Muscle of arm (tissue), 12 donors: Measurements from ENCODE around the gene TMEM225B. TPM values are rescaled to one million over a fixed set of nuclear protein-coding genes. Genes with fewer than 3 reads are reported as not detected.
"Not testable (repeated sequence)": the region's sequence is repeated elsewhere in the genome, so short reads cannot be mapped to it uniquely, and the experiment has no call there.

Source experiments
- DNase-seq: peaks from one replicate; pipeline ENCODE4 v3.0.0-alpha.2; 2013
- polyA plus RNA-seq, 12 donors: library from polyadenylated mRNA; unstranded; fragments of 120-200 nt; gene quantifications; one replicate each; pipeline ENCODE4 v1.2.1, GENCODE V29; 2013; ENCODE audit not compliant: insufficient read length in 12 of 12

Gene TMEM225B
- polyA plus RNA-seq, 12 donors: 0.42 to 1.0 (median 0.87) TPM; not detected in 3

DNA sequence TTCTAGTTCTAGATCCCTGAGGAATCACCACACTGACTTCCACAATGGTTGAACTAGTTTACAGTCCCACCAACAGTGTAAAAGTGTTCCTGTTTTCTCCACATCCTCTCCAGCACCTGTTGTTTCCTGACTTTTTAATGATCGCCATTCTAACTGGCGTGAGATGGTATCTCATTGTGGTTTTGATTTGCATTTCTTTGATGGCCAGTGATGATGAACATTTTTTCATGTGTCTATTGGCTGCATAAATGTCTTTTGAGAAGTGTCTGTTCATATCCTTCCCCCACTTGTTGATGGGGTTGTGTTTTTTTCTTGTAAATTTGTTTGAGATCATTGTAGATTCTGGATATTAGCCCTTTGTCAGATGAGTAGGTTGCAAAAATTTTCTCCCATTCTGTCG, 56.6 kb downstream of the TMEM225B start:
- DNase-seq: not testable (repeated sequence)

DNA sequence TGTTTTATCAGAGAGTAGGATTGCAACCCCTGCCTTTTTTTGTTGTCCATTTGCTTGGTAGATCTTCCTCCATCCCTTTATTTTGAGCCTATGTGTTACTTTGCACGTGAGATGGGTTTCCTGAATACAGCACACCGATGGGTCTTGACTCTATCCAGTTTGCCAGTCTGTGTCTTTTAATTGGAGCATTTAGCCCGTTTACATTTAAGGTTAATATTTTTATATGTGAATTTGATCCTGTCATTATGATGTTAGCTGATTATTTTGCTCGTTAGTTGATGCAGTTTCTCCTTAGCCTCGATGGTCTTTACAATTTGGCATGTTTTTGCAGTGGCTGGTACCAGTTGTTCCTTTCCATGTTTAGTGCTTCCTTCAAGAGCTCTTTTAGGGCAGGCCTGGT, 59.8 kb downstream of the TMEM225B start:
- not testable (repeated sequence) for DNase-seq

Other genes with a start within 250 kb of the TMEM225B start
- 10 to 100 TPM in 11 of 12 donors, not detected in 1; 26.8 to 69.4 (median 38.6) TPM for gene ARPC1B, start 223.5 kb upstream of the TMEM225B start, polyA plus RNA-seq
- gene PDAP1, start 189.7 kb upstream of the TMEM225B start, polyA plus RNA-seq: 100 to 1,000 TPM in 8 of 12 donors, 10 to 100 TPM in 3, not detected in 1; 89.0 to 139 (median 109) TPM
- 100 to 1,000 TPM in 2 of 12 donors, 10 to 100 TPM in 9, not detected in 1; 72.5 to 139 (median 77.8) TPM for gene BUD31, start 189.3 kb upstream of the TMEM225B start, polyA plus RNA-seq
- 1 to 10 TPM in 11 of 12 donors, not detected in 1; 2.2 to 7.4 (median 3.7) TPM for gene PTCD1, start 159.5 kb upstream of the TMEM225B start, polyA plus RNA-seq
- 10 to 100 TPM in 11 of 12 donors, not detected in 1; 23.4 to 46.9 (median 31.5) TPM for gene CPSF4, start 159.3 kb upstream of the TMEM225B start, polyA plus RNA-seq
- gene ATP5MF, start 132.1 kb upstream of the TMEM225B start, polyA plus RNA-seq: 100 to 1,000 TPM in 11 of 12 donors, not detected in 1; 332 to 597 (median 369) TPM
- 10 to 100 TPM in 11 of 12 donors, not detected in 1; 15.6 to 59.2 (median 30.3) TPM for gene ZNF789, start 125.4 kb upstream of the TMEM225B start, polyA plus RNA-seq
- gene ZNF394, start 98.0 kb upstream of the TMEM225B start, polyA plus RNA-seq: 10 to 100 TPM in 5 of 12 donors, 1 to 10 TPM in 6, not detected in 1; 8.2 to 47.3 (median 9.8) TPM
- 10 to 100 TPM in 9 of 12 donors, 1 to 10 TPM in 2, not detected in 1; 7.0 to 12.1 (median 11.1) TPM for gene ZKSCAN5, start 93.6 kb upstream of the TMEM225B start, polyA plus RNA-seq
- 10 to 100 TPM in 6 of 12 donors, 1 to 10 TPM in 5, not detected in 1; 9.3 to 12.2 (median 10.5) TPM for gene FAM200A, start 46.2 kb upstream of the TMEM225B start, polyA plus RNA-seq
- gene ZNF655, start 39.6 kb upstream of the TMEM225B start, polyA plus RNA-seq: 10 to 100 TPM in 11 of 12 donors, not detected in 1; 34.5 to 84.8 (median 45.2) TPM
- 10 to 100 TPM in 10 of 12 donors, 1 to 10 TPM in 1, not detected in 1; 9.9 to 26.8 (median 11.0) TPM for gene ZSCAN25, start 18.7 kb downstream of the TMEM225B start, polyA plus RNA-seq
- gene CYP3A5, start 81.7 kb downstream of the TMEM225B start, polyA plus RNA-seq: 10 to 100 TPM in 1 of 12 donors, 1 to 10 TPM in 7, under 1 TPM in 3, not detected in 1; 0.68 to 14.2 (median 1.4) TPM
- 1 to 10 TPM in 4 of 12 donors, under 1 TPM in 5, not detected in 3; 0.24 to 9.4 (median 0.95) TPM for gene CYP3A7, start 136.9 kb downstream of the TMEM225B start, polyA plus RNA-seq
- under 1 TPM in 7 of 12 donors, not detected in 5; 0.08 to 0.33 (median 0.15) TPM for gene CYP3A4, start 185.9 kb downstream of the TMEM225B start, polyA plus RNA-seq
- under 1 TPM in 5 of 12 donors, not detected in 7; 0.14 to 0.34 (median 0.20) TPM for gene CYP3A43, start 229.7 kb downstream of the TMEM225B start, polyA plus RNA-seq